ENCODE data around the gene CBFA2T3.

- no peak for TF ChIP-seq CTCF (IDR thresholded peaks at IDR 0.05)
- TF ChIP-seq ZFX (IDR thresholded peaks at IDR 0.05; ENCODE audit: borderline replicate concordance), result no peak
Measured at GRCh38 chr16:88848557-88848956, 128.4 kb downstream of the CBFA2T3 start.

Measured in 22Rv1 (cell line).